Measurements from ENCODE around the gene POM121C.
"Not testable (repeated sequence)": the region's sequence is repeated elsewhere in the genome, so short reads cannot be mapped to it uniquely, and the experiment has no call there.

- TF ChIP-seq, protein P1, sequence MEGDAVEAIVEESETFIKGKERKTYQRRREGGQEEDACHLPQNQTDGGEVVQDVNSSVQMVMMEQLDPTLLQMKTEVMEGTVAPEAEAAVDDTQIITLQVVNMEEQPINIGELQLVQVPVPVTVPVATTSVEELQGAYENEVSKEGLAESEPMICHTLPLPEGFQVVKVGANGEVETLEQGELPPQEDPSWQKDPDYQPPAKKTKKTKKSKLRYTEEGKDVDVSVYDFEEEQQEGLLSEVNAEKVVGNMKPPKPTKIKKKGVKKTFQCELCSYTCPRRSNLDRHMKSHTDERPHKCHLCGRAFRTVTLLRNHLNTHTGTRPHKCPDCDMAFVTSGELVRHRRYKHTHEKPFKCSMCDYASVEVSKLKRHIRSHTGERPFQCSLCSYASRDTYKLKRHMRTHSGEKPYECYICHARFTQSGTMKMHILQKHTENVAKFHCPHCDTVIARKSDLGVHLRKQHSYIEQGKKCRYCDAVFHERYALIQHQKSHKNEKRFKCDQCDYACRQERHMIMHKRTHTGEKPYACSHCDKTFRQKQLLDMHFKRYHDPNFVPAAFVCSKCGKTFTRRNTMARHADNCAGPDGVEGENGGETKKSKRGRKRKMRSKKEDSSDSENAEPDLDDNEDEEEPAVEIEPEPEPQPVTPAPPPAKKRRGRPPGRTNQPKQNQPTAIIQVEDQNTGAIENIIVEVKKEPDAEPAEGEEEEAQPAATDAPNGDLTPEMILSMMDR (IDR thresholded peaks at IDR 0.05) = not testable (repeated sequence)
- TF ChIP-seq POLR2A (IDR thresholded peaks at IDR 0.05) = not testable (repeated sequence)
Measured at GRCh38 chr7:75458034-75458433, 28.1 kb downstream of the POM121C start.

Measured in testis (tissue), 2 donors.